Neural progenitor cell (in vitro differentiated cells): ENCODE measurements around the gene KLF6.

Experiments used
- CTCF ChIP-seq: fragments of 200-600 bp; sonication (generic); IDR thresholded peaks from 2 replicates; pipeline ENCODE4 v1.5.1; 2017; ENCODE audit warnings: antibody characterized with exemption, mild to moderate bottlenecking
- EZH2 ChIP-seq: fragments of 200-600 bp; sonication (generic); IDR thresholded peaks from 2 replicates; pipeline ENCODE4 v1.6.1; 2017; ENCODE audit warnings: antibody characterized with exemption, mild to moderate bottlenecking, moderate library complexity

GRCh38 chr10:3803927-3804741 is 19.1 kb upstream of the KLF6 start:
- TF ChIP-seq EZH2, result no peak
- TF ChIP-seq CTCF, result no peak
